ENCODE results near the gene RNF212. TPM values are rescaled to one million over a fixed set of nuclear protein-coding genes. Genes with fewer than 3 reads are reported as not detected.
"Not testable (repeated sequence)": the region's sequence is repeated elsewhere in the genome, so short reads cannot be mapped to it uniquely, and the experiment has no call there.

RNF212 gene
- total RNA-seq, 1 donor from 2014 or later = 7.9 TPM

- no peak for DNase-seq (ENCODE audit: extremely low spot score in 2 of 2)
- Histone ChIP-seq H3K4me3 (no peak overlapping the region), H3K27ac (no peak overlapping the region), H3K9me3 (no peaks in the 10 kb centered on the region), H3K36me3 (no peaks in the 10 kb centered on the region), H3K4me1 (peaks cover 21% of the 10 kb centered on the region), H3K27me3 (no peaks in the 10 kb centered on the region)
- intact Hi-C loops (cut with DNase I) = no loop called here
- TF ChIP-seq POLR2AphosphoS5 (IDR thresholded peaks at IDR 0.05; ENCODE audit: insufficient read depth in 1 of 2, low read depth in 1 of 2) (no peak), POLR2A (IDR thresholded peaks at IDR 0.05) (no peak), CTCF (IDR thresholded peaks at IDR 0.05) (no peak)
Measured at GRCh38 chr4:1048773-1049590, 64.4 kb downstream of the RNF212 start.

GRCh38 chr4:1047976-1048772 is 65.2 kb downstream of the RNF212 start:
- Histone ChIP-seq H3K36me3 (no peaks in the 10 kb centered on the region), H3K4me3 (no peak overlapping the region), H3K27me3 (no peaks in the 10 kb centered on the region), H3K9me3 (no peaks in the 10 kb centered on the region), H3K27ac (peak overlapping the region; percentile 28), H3K4me1 (peaks cover 29% of the 10 kb centered on the region)
- TF ChIP-seq CTCF (IDR thresholded peaks at IDR 0.05) (no peak), POLR2A (IDR thresholded peaks at IDR 0.05) (no peak), POLR2AphosphoS5 (IDR thresholded peaks at IDR 0.05; ENCODE audit: insufficient read depth in 1 of 2, low read depth in 1 of 2) (no peak)
- intact Hi-C loops (cut with DNase I) = no loop called here
- no peak for DNase-seq (ENCODE audit: extremely low spot score in 2 of 2)

- H3K27me3 ChIP-seq = no peaks in the 10 kb centered on the region
- H3K27ac ChIP-seq = peak overlapping the region; percentile 28
- peaks cover 30% of the 10 kb centered on the region for H3K4me1 ChIP-seq
- no peaks in the 10 kb centered on the region for H3K9me3 ChIP-seq
- TF ChIP-seq POLR2AphosphoS5 (IDR thresholded peaks at IDR 0.05; ENCODE audit: insufficient read depth in 1 of 2, low read depth in 1 of 2) (no peak), POLR2A (IDR thresholded peaks at IDR 0.05) (no peak), CTCF (IDR thresholded peaks at IDR 0.05) (no peak)
- no peak for DNase-seq (ENCODE audit: extremely low spot score in 2 of 2)
- peak overlapping the region in 1 of 2 donors; percentile 5 for H3K4me3 ChIP-seq
- intact Hi-C loops (cut with DNase I) = no loop called here
- no peaks in the 10 kb centered on the region for H3K36me3 ChIP-seq
Measured at GRCh38 chr4:1047106-1047975, 66.0 kb downstream of the RNF212 start.

DNA sequence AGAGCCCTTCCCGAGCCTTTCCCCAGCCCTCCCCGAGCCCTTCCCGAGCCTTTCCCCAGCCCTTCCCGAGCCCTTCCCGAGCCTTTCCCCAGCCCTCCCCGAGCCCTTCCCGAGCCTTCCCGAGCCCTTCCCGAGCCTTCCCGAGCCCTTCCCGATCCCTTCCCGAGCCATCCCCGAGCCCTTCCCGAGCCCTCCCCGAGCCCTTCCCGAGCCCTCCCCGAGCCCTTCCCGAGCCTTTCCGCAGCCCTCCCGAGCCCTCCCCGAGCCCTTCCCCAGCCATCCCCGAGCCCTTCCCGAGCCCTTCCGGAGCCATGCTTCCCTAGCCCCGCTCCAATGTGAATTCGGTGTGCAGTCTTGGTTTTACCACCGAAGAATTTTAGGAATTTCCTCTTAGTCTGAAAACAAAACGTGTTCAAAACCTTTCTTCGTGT is 66.8 kb downstream of the RNF212 start:
- Histone ChIP-seq H3K4me1 (peaks cover 32% of the 10 kb centered on the region), H3K4me3 (peak overlapping the region; percentile 5 to 10), H3K27ac (peak overlapping the region; percentile 28)
- H3K9me3 ChIP-seq; DNase-seq (ENCODE audit: extremely low spot score in 2 of 2); H3K36me3 ChIP-seq; H3K27me3 ChIP-seq; intact Hi-C loops (cut with DNase I): not testable (repeated sequence)

- H3K36me3 ChIP-seq = no peaks in the 10 kb centered on the region
- no peak for TF ChIP-seq CTCF (IDR thresholded peaks at IDR 0.05)
- no peak for TF ChIP-seq POLR2AphosphoS5 (IDR thresholded peaks at IDR 0.05; ENCODE audit: insufficient read depth in 1 of 2, low read depth in 1 of 2)
- TF ChIP-seq POLR2A (IDR thresholded peaks at IDR 0.05) = no peak
- DNase-seq (ENCODE audit: extremely low spot score in 2 of 2) = no peak
- H3K27me3 ChIP-seq = no peaks in the 10 kb centered on the region
- H3K4me1 ChIP-seq = peaks cover 41% of the 10 kb centered on the region
- no peaks in the 10 kb centered on the region for H3K9me3 ChIP-seq
- H3K27ac ChIP-seq = no peak overlapping the region
- intact Hi-C loops (cut with DNase I) = no loop called here
- no peak overlapping the region for H3K4me3 ChIP-seq
Measured at GRCh38 chr4:1045595-1046201, 67.7 kb downstream of the RNF212 start.
